A204.1 (cell line): ENCODE data around the gene PHPT1.

Experiments used
- FAIRE-seq: peaks from 2 replicates; lab custom pipeline; 2012; peaks lifted over from hg19 to GRCh38; lab: Jason Lieb, UNC

Gene PHPT1

GRCh38 chr9:136886610-136887597 is 37.7 kb downstream of the PHPT1 start:
- no peak for FAIRE-seq

- no peak for FAIRE-seq
These were observed 39.2 kb downstream of the PHPT1 start for GRCh38 chr9:136888454-136888853.

DNA sequence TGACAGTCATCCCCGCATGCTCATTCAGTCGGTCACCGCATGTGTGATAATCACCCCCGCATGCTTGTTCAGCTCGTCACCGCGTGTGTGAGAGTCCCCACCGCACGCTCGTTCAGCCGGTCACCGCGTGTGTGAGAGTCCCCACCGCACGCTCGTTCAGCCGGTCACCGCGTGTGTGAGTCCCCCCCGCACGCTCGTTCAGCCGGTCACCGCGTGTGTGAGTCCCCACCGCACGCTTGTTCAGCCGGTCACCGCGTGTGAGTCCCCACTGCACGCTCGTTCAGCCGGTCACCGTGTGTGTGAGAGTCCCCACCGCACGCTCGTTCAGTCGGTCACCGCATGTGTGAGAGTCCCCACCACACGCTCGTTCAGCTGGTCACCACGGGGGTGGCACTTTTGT is 40.6 kb downstream of the PHPT1 start:
- no peak for FAIRE-seq

GRCh38 chr9:136890661-136891060 is 41.5 kb downstream of the PHPT1 start:
- FAIRE-seq, result no peak

DNA sequence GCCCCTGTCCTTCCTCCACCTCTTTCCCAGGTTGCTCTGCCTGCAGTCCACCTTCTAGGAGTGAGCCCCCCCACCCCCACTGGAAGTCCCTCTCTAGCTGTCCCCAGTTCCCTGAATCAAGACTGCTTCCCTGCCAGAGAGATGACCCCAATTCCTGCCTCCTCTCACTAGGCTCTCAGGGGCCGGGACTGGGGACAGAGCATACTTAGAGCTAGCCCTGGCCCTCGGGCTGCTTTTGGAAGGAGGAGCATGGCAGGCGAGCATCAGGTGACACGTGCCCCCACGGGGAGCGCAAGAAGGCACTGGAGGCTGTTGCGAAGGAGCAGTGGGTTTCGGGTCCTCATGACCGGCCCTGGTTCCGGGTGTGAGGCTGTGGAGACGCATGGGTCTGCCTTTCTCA is 46.8 kb downstream of the PHPT1 start:
- FAIRE-seq, result no peak

GRCh38 chr9:136898483-136899100 is 49.4 kb downstream of the PHPT1 start:
- FAIRE-seq, result no peak

DNA sequence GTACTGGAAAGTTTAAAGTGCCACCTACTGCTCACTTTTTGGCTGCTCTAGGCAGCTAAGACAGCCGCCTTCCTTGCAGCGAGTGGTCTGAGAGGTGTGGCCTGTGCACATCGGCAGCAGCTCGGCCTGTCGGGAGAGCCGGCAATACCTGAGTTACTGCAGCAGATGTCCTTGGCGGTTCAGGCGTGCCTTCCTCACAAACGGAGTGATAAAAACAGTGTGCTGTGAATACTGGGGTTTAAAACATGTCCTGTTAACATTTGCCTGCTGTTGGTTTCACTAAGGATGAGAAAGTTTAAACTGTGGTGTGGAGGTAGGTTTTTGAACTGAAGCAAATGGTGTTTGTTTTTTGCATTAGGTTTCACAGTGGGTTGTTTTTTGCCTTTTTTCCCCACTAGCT is 50.0 kb downstream of the PHPT1 start:
- FAIRE-seq, result no peak

GRCh38 chr9:136900556-136900955 is 51.3 kb downstream of the PHPT1 start:
- FAIRE-seq, result no peak
